HG03139 (cell line): Measurements from ENCODE around the gene PFN3.

Experiments used
- ATAC-seq: cut with Tn5 transposase; IDR thresholded peaks from one replicate; pipeline ENCODE4 v1.9.1; 2021; ENCODE audit not compliant: unreplicated experiment

PFN3 gene, protein sequence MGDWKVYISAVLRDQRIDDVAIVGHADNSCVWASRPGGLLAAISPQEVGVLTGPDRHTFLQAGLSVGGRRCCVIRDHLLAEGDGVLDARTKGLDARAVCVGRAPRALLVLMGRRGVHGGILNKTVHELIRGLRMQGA

DNA sequence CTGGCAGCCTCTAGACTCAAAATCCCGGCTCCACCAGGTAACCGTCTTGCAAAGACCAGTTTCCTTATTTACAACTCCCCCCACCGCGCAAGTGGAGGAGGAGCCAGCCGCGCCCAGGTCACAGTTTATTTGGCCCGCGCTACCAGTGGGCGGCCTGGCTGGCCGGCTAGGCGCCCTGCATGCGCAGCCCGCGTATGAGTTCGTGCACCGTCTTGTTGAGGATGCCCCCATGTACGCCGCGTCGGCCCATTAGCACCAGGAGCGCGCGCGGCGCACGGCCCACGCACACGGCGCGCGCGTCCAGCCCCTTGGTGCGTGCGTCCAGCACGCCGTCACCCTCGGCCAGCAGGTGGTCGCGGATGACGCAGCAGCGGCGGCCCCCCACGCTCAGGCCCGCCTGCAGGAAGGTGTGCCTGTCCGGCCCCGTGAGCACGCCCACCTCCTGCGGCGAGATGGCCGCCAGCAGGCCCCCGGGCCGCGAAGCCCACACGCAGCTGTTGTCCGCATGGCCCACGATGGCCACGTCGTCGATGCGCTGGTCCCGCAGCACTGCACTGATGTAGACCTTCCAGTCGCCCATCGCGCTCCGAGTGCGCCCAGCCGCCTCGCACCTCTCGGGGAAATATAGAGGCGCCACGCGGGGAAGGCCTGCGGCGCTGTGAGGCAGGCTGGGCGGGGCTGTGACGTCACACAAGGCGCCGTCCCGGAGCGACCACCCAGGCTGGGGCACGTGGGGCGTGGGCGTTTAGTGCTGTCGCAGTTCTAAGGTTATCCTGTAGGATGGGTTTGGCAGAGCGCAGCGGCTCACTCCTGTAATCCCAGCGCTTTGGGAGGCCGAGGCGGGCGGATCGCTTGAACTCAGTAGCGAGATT, at the start of gene PFN3:
PFN3 (minus strand) TSS at position 665 of the 872 bp plus-strand sequence; CDS start at position 580, 85 bp downstream.
- ATAC-seq, result no peak

DNA sequence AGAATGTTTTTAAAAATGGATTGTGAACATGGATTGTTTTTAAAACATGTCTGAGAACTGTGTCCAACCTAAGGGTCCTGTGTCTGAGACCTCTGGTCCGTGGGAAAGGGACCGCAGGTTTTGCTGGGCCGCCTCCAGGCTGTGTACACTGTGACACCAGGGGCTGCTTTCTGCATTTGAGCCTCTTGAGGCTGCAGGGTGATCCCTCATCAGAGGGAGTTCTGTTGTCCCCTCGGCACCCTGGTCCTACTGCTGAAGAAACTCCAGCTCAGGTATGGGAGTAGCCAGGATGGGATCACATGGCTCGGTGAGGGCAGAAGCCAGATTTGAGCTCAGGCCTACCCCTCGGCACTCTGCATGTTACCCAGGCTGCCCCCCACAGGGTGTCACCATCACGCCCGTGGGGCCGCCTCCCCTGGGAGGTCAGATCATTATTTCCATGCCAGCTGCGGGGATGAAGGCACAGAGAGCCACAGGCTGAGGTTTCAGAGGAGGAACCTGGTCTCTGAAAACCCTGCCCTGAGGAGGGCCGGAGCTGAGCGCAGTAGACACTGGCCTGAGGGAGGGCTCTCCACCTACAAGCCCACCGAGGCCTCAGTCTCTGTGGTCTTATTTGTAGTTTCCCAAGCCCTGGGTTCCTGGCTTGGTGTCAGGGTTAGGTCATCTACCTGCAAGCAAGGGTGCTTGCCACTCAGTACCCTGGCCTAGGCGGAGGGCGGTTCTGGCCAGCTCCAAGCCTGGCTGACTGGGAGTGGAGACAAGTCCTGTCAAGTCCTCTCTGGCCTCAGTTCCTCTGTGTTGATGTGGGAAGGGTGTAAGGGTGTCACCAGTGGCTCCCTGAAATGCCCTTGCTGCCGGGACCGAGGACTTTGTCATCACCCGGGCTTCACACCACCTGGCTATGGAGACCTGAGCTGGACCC, 48.9 kb upstream of the PFN3 start:
- no peak for ATAC-seq

DNA sequence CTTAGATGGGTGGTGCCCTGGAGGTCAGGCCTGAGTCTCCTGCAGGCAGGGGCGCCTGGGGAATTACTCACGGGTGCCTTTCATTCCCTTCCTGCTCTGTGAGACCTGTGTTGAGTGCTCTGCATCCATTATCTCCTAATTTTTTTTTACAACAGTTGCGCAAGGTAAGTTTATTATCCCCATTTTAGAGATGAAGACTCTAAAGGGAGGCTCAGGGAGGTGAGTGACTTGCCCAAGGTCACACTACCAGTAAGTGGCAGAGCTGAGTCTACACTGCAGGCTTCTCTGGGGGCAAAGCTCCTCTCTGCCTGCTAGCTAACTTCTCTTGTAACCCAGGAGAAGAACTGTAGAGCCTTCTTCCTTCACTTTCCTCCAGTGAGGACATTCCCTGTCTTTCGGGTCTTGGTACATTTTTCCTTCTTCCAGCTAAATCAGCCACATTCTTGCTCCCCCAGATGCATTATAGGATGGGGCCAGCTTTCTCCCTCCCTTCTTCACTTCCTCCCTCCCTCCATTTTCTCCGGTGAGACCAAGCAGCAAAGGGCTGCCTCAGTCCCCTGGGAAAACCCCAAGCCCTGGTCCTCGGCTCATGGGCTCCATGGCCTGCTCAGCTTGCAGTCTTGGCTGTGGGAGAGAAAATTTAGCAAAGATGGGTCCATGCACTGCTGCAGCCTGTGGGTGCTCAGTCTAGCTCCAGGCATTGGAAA, 47.9 kb upstream of the PFN3 start:
- no peak for ATAC-seq

DNA sequence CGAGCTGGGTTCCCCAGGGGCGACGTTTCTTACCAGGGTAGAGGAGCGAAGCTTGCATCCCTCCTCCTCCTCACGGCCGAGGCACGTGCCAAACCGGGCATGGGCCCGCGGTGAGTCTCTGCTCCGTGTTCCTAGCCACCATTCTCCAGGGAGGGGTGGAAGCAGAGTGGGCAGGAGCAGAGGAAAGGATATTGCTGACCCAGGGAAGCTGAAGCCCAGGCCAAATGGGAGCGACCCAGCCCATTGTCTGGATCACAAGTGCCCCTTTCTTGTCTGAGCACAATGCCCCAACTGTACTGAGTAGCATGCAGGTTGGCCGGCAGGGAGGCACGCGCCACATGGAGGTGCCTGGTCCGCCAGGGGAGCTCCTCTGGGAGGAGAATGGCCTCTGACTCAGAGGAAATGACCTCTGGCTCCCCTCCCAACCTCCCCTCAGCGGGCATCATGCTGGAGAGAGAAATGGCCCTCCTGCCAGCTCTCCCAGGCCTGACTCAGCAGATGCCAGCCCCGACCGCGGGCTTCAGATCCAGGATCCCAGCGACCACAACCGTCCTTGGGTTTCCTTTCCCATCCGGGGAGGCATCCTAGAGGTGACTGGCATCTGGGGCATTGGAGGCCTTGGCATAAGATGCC, 47.3 kb upstream of the PFN3 start:
- ATAC-seq, result no peak

DNA sequence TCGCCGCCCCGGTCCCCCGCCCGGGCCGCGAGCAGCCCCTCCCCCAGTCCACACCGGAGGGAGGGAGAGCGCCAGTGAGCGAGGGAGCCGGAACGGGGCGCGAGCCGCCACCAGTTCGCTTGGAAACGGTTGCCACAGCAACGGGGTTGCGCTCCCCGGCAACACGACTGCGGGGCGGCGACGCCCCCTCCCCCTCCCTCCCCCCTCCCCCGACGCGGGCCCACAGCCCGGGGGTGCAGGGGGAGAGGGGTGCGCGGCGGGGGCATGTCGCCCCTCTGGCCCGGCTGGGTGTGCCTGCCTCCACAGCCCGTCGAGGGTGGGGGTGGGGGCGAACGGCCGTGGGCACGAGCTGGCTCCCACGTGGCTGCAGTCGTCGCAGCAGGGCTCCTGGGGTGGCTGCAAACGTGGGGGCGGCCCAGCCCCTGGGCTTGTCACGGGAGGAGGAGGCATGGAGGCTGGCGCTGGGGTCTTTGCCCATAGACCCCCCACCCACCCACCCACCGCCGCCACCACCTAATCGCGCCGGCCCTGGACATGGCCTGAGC, 46.7 kb upstream of the PFN3 start:
- peak; percentile 38 for ATAC-seq

DNA sequence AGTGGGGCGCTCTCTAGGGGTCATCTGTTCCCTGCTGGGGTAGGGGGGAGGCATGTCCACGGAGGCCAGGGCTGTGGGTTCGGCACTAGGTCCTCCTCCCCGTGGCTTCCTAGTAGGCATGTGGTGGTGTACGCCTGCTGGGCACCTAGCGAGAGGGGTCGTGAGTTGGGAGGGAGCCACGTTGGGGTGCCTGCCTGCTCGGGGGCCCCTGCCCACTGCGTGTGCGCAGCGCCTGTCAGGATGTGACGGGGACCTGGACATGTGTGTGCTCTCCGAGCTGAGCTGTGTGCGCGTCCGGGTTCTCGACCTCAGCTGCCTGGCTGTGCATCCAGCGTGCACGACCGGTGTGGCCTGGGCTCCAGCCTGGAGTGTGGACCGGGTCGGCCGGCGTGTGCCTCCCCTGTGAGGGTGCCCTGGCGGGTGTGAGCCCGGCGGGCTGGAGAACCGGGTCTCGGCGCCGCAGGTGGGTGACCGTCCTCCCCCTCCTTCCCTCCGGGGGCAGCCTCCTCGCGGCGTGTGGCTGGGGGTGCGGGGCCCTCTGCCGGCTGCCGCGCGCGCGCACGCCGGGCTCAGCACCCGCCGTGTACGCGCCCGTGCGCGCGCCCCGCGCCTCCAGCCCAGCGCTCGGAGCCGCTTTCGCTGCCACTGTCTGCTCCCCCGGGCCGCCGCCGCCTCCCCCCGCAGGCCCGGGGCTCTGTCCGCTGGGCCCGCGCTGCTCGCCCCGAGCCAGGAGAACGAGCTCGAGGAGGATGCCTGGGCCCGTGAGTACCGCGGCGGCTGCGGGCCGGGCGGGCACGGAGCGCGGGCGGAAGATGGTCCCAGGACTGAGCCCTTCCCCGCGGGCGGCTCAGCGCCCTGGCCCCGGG, 46.0 kb upstream of the PFN3 start, which contains the start of gene PRR7:
PRR7 (plus strand) TSS at position 615 of the 866 bp plus-strand sequence. CDS start 8,254 bp downstream, outside the sequence.
- ATAC-seq, result peak; percentile 44

DNA sequence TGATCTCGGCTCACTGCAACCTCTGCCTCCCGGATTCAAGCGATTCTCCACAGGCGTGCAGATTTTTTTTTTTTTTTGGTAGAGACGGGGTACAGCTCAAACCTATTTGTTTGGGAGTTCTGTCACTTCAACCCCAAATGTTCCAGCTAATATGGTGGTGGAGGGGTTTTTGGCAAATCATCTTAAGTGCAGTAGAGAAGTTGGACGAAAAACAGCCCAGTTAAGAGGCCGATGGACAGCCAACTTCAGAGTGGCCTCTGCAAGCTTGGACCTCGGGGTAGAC, 45.4 kb upstream of the PFN3 start:
- ATAC-seq, result no peak

DNA sequence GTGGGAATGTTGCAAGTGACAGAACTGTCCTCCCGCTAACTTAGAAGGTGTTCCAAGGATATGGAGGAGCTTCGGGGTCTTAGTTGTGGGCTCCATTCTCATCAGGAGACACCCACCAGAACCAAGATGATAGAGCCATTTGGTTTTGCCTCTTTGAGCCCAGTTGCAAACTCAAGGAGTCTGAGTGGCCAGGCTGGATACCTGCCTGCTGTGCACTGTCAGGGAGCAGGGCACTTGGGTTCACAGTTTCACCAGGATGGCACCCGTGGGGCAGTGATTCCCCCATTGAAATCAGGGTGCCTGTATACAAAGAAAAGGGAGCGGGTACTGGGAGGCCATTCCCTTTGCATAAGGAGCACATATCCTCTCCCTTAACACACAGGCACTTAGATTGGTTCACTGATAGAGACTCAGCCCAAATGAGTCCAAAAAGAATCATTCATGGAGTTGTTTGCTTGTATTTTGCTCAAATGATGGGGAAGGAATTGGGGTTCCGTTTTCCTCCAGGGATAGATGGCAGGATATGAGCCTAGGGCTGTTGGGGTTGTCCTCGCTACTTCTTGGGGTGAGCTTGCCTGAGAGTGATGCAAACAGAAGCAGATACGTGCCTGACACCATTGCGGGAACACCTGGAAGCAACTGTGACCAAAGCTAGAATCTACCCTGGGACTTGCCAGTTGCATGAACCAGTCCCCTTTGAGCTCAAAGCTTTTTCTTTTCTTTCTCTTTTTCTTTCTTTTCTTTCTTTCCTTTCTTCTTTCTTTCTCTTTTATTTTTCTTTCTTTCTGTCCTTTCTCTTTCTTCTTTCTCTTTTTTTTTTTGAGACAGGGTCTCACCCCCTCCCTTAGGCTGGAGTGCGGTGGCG, 44.8 kb upstream of the PFN3 start:
- no peak for ATAC-seq

DNA sequence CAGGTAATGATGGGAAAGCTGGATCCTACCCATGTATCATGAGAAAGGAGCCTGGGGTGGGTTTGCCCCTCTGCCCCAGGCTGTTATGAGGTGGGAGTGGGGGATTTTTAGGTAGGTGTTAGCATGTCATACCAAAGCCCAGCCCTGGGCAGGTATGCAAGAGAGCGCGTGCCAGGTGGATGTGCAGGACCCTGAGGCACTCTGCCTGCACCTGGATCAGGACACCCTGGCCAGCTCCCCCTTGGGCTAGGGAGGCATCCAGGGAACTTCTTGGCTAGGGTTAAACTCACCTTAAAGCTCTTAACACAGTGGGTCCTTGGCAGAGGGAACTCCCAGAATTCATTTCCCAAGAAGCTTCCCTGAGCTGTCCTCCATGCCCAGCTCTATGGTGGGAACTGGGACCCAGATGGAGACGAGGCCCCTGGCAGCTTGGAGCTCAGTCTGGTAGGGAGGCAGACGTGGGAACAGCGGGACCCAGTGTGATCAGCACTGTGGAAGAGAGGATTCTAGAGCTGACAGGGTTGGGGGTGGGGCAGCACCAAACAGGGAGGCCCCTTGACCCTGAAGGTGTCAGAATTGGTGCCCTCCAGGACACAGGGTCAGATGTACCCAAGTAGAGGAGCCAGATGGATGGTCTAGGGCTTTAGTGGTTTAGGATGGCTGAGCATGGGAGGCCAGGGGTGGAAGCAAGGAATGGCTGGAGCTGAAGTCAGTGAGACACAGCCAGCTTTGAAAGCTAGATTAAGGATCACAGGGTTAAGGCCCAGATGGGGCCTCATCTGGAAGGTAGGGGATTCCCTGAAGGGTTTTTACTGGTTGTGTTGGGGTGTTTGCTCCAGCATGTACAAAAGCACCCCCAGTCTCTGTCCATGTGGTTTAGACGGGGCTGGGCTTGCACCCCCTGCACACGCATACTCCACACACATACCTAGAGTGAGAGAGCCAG, 43.9 kb upstream of the PFN3 start:
- ATAC-seq, result no peak

DNA sequence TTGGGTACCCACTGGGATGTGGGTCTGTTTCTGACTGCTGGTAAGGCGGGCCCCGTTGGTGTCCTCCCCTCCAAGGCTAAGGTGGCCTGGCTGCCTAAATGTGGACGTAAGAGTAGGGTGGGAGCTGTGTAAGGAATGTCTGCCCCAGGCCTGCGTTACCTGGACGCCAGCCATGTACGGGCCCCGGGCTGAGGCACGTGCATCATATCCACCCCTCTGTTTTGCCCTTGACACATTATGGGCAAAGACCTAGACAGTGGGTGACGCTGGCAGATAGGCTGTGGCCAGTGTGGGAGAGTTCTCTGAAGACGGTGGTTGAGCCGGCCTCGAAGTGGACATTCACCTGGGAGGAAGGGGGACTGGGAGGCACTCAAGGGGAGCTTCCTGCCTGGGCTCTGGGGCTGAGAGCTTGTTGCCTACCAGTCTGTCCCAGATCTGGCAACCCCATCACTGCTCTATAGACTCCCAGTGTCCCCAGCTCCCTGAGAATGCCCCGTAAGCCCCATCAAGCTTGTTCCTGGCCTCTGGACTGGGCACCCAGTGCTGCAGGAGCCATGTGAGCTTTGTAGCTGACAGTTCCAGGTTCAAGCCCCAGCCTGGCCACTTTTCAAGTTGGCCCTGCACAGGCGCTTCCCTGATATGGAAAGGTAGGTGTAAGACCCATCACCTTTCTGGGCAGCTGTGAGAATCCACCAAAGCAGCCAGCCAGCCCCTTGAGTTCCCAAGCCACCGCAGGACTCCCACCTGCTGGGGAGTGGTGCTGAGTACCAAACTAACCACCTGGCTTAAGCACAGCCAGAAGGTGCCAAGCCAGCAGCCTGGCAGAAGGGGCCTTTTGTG, 42.9 kb upstream of the PFN3 start:
- ATAC-seq, result no peak

DNA sequence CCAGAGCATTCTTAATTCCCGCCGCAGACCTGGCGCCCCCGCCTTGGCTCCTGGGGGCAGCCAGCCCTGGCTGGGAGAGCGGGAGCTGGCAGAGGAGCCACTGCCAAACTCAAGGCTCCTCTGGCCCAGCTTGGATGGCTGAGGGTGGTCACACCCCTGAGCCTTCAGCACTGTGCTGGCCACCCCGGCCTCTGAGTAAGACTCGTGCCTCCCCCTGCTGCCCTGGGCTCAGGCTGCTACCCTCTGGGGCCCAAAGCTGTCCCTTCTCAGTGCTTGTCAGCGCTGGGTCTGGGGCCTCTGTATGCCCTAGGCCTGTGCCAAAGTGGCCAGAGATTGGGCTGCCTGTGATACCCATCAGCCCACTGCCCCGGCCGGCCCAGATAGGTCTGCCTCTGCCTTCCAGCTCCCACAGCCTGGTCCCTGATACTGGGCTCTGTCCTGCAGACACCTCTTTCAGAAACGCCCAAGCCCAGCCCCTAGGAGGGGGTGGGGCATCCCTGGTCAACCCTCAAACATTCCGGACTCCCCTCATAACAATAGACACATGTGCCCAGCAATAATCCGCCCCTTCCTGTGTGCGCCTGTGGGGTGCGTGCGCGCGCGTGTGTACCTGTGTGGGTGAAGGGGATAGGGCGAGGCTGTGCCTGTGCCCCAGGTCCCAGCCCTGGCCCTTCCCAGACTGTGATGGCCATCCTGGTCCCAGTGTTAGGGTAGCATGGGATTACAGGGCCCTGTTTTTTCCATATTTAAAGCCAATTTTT, 41.8 kb upstream of the PFN3 start:
- no peak for ATAC-seq

DNA sequence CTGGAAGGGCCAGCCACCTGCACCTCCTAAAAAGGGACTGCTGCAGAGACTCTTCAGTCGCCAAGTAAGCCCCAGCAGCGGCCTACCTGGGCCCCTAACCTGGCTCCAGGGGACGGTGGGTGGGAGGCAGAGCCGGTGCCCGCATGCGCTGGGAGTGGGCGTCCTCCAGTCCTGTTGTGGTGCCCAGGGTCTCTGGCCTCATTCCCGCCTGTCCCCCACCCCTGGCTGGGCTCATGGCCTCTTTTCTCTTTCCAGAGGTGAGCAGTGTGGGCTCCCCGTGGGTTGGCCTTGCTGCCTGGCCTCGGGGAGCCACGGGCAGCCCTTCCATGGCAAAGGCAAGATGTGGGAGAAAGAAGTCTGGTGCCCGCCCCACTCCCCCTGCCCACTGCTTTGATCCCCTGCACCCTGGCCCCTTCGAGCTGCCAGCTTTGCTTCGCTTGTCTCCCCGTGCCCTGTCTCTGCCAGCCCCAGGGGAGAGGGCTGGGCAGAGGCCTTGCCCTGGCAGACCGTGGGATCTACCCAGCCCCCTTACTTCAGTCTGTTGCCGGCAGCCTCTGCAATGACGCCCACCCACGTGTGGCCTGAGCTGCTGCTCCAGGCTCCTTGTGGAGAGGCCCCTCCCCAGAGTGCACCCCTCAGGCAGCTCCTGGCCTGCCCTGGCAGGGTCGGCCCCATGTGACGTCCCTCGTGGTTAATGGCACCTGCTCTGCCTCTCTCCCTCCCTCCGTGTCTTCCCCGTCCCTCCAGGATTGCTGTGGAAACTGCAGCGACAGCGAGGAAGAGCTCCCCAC, 40.7 kb upstream of the PFN3 start:
- no peak for ATAC-seq

DNA sequence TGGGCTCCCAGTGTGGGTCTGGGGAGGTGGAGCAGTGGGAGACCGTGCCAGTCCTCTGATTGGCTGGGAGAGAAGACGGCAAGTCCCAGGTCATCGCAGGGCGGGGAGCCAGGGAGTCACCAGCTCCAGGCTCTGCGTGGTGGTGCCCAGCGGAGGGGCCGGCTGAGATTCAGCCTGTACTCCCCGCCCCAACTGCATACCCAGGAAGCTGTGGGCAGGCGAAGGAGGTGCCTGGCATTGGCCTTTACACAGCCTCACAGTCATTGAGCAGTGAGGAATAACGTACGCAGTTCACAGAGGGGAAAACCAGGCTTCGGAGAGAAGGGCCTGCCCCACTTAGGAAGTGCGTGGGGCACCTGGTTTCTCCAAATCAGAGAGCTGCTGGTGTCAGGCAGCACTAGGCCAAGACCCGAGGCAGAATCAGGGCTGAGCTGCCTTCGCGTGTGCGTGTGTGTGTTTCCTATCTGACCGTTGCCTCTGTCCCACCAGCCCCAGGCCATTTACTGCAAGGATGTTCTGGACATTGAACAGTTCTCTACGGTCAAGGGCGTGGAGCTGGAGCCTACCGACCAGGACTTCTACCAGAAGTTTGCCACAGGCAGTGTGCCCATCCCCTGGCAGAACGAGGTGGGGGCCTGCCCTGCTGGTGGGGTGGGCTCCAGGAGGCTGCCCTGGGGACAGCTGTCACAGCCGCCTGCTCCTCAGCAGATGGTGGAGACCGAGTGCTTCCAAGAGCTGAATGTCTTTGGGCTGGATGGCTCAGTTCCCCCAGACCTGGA, 39.9 kb upstream of the PFN3 start:
- ATAC-seq, result no peak

DNA sequence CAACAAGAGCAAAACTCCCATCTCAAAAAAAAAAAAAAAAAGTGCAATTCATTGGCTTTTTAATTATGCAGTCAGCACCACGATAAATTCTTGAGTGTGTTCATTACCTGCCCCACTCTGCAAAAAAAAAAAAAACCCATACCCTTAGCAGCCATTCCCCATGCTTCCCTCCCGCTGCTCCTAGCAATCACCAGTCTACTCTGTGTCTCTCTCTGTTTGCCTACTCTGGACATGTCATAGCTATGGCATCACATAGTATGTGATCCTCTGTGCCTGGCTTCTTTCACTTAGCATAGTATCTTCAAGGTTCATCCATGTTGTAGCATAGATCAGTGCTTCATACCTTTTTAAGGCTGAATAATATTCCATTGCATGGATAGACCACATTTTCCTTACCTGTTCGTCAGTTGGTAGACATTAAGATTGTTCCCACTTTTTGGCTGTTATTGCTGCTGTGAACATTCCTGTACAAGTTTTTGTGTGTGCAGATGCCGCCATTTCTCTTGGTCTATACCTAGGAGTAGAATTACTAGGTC, 39.1 kb upstream of the PFN3 start:
- ATAC-seq, result no peak
